GM21381 (cell line): ENCODE results near the gene RNF157.
"Not testable (repeated sequence)": the region's sequence is repeated elsewhere in the genome, so short reads cannot be mapped to it uniquely, and the experiment has no call there.

Source experiments
- ATAC-seq: cut with Tn5 transposase; IDR thresholded peaks from one replicate; pipeline ENCODE4 v1.9.1; 2021; ENCODE audit warnings: mild to moderate bottlenecking, moderate library complexity; ENCODE audit not compliant: unreplicated experiment

Gene RNF157

DNA sequence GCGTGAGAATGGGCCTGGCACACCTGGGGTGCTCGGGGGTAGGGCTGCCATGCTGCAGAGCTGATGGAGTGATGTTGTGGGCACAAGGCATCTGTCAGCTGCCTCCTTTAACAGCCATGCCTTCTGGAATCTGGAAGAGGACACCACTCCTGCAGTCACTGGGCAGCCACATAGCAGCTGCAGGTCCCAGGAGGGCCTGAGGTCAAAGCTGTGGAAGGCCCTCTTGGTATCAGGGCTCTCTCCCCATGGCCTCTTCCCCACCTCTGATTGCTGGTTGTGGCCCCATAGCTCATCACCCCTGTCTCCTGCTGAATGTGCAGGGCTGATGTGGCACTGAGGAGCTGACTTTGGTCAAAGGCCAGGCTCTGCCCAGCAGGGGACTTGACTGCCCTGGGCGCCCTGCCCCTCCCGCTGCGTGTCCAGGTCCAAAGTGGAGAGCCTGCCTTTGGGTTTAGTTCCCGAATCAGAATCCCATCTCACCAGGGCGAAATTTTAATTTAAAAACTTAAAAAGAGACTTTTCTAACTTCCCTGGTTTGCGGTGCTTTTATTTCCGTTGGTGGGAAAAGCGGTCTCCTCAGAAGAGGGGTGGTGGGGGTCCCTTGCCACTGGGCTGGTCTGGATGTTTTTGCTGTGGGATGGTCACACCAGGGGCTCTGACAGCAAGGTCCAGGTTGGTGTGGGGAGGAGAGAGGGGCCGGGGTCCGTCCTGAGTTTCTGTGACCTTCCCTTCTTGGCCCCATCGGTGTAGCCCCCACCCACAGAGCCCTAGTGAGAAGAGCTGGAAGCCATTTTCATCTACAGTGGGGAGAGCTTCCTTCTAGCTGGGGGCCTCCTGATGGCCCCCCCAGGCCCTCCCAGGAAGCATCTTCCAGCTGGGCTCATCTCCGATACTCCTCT lies 30.7 kb upstream of the RNF157 start:
- ATAC-seq = no peak

- no peak for ATAC-seq
These were observed 29.9 kb upstream of the RNF157 start for GRCh38 chr17:76270127-76270592.

DNA sequence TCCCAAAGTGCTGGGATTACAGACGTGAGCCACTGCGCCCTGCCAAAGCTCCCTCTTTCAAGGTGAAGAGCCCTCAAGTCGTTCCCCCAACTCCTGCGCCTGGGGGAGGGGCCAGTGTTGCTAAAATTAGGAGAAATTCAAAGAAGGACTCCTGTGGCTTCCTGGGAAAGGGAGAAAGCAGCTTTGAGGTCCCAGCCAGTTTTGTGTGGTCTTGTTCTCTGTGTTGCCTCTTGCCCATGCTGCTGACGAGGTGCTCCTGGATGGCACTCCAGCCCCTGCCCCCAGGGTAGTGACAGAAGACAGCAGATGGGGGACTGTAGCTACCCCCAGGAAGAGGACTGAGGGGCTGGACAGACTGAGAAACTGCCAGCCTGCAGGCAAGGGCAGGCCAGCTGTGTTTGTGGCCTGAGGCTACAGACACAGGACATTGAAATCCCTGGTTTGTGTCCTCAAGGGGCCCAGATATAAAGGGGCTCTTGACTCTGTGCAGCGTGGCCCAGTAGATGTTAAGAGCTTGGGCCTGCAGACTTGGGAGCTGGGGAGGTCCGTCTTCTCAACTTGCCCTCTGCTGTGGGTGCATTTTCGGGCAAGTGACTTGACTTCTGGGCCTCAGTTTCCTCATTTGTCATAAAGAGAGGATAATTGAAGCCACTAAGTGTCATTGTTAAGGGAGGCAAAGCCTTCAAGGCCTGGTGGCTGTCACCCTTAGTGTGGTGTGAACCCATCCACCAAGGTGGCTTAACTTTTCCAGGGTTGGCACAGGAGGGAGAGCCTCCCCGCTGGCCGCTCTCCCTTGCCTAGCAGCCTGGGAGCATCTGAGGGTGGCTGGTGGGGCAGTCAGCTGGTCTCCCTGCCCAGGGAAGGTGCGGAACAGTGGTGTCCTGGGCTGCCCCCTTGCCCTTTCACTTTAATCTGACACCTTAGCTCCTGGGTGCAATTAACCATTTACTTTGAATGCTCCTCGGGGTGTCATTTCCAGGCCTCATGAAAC lies 29.0 kb upstream of the RNF157 start:
- ATAC-seq = no peak

DNA sequence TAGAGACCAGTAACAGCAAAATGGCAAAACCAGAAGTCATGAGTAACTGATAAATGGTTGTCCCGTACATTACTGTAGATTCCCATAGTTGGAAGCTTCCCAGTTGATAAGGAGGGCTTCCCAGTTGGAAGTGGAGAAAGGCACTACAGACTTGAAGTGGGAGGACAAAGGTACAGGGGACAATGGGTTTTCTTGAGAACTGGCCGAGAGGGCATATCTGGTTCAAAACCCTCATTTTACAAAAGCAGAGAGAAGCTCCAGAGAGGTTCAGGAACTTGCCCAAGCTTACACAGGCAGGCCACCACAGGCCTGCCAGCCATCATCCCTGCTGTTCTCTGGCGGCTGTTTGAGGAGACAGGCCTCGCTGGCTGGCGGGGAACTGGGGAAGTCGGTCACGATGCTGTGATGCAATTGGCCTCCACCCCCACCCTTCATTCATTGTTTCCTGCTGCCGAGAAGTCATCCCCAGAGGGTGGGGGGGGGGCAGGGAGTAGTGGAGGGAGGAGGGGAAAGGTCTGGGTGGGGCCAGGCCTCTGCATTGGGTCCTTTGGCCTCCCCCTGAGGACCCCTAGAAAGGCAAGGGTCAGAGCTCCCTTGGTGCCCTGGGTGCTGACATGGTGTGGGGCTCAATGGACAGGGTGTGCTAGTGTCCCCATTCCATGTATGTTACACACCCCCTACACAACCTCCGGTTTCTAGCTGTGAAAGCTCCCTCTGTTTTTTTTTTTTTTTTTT lies 27.9 kb upstream of the RNF157 start:
- ATAC-seq = no peak

GRCh38 chr17:76267581-76268001 lies 27.3 kb upstream of the RNF157 start:
- ATAC-seq = not testable (repeated sequence)

- ATAC-seq = no peak
These were observed 26.8 kb upstream of the RNF157 start for GRCh38 chr17:76267051-76267576.

- no peak for ATAC-seq
These were observed 26.1 kb upstream of the RNF157 start for GRCh38 chr17:76266244-76266938.

GRCh38 chr17:76265624-76266243 lies 25.4 kb upstream of the RNF157 start:
- ATAC-seq = no peak

DNA sequence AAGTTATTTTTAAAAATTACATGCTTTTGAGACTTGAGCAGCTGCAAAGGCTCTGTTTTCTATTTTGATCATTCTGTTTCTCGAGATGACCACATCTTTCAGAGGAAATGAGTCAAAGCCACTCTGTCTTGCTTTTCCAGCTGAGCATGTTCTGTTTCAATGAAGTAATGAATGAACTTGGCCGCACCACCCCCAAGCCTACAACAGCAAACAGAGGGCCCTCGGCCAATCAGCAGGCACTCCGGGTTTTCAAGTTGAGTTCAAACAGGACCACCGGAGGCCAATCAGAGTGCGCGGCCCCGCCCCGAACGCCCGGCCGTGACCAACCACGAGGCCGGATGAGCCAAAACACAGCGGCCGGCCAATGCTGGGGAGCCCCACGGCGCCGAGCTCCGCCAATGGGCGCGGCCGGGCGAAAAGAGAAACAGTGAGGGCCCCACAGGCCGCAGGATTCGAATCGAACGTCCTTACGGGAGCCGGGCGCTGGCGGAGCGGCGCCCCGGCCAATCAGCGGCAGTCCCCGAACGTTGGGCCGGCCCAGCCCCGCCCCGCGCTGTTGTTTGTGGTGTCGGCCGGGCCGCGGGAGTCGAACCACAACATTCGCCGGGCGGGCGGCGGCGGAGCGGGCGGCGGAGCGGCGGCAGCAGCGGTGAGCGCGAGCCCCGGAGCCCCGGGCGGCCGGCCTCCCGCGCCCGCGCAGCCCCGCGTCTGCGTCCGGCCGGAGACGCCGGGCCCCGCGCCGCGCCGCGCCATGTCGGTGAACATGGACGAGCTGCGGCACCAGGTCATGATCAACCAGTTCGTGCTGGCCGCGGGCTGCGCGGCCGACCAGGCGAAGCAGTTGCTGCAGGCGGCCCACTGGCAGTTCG lies 24.7 kb upstream of the RNF157 start, which contains the start of gene UBALD2:
TSS of gene UBALD2 (plus strand) at position 594 of the 869 bp plus-strand sequence. CDS start at position 752, 158 bp downstream.
- ATAC-seq = peak; percentile 73

DNA sequence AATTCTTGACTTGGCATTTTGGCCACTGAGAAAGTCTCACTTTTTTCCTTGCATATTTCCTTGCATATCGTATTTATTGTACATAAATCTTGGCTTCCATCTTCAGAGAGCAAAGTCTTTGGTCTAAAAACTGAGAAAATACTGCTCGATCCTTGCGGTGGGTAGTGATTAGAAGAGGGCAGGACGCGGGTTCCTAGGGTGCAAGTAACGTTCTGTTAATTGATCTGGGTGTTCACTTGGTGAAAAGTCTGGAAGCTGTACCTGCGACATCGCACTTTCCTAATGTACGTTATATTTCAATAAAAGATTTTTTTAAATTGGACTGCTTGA lies 24.1 kb upstream of the RNF157 start:
- no peak for ATAC-seq

- no peak for ATAC-seq
These were observed 23.6 kb upstream of the RNF157 start for GRCh38 chr17:76263896-76264295.

DNA sequence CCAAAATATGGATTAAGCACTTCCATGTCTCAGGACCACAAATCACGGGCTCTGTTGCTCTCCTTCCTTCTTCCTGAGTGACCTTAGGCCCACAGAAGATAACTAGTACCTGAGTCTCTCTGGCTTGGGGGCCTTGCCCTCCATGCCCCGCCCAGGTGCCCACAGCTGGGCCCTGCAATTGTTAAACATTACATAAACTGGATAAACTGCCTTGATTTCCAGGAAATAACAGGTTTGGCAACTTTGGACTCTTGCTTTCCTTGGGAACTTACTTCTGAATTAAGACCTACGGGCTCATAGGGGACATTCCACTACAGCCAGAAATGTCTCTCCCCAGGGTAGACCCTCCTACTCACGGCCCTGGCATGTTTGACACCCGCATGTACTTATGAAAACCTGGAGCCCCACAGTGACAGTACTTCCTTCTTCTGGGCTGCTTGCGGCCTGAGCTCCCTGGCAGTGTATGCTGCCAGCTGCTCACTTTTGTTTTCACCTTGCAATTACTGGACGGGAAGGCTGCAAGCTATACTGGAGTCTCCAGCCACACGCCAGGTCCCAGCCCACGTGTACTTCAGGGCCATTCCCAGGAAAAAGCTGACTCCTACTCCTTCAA lies 22.5 kb upstream of the RNF157 start:
- ATAC-seq = no peak

GRCh38 chr17:76261421-76262215 lies 21.3 kb upstream of the RNF157 start:
- ATAC-seq = no peak

GRCh38 chr17:76260669-76261068 lies 20.4 kb upstream of the RNF157 start:
- ATAC-seq = no peak

DNA sequence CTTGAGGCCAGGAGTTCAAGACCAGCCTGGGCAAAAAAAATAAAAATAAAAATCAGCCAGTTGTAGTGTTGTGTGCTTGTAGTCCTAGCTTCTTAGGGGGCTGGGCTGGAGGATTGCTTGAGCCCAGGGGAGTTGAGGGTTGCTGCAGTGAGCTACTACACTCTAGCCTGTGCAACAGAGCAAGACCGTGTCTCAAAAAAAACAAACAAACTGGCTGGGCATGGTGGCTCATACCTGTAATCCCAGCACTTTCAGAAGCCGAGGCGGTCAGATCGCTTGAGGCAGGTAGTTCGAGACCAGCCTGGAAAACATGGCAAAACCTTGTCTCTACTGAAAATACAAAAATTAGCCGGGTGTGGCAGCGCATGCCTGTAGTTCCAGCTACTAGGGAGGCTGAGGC lies 19.9 kb upstream of the RNF157 start:
- ATAC-seq = no peak

GRCh38 chr17:76256430-76257050 lies 16.2 kb upstream of the RNF157 start:
- not testable (repeated sequence) for ATAC-seq
